ENCODE results near the gene NRXN3. TPM values are rescaled to one million over a fixed set of nuclear protein-coding genes. Genes with fewer than 3 reads are reported as not detected.

NRXN3 gene
- total RNA-seq, 2 experiments from 2014 or later = not detected

- Mint-ChIP-seq H3K9me3 (no peaks in the 10 kb centered on the region), H3K4me3 (no peak overlapping the region), H3K4me1 (no peaks in the 10 kb centered on the region), H3K27ac (no peak overlapping the region), H3K27me3 (no peaks in the 10 kb centered on the region), H3K36me3 (ENCODE audit: low read depth) (no peaks in the 10 kb centered on the region)
- CTCF ChIA-PET = no interaction called here
- POLR2A ChIA-PET = no interaction called here
- no peak for DNase-seq
These were observed 1398.4 kb downstream of the NRXN3 start for GRCh38 chr14:79568594-79568993.

GRCh38 chr14:79569072-79569471 lies 1398.9 kb downstream of the NRXN3 start:
- no peak overlapping the region for H3K4me3 Mint-ChIP-seq
- H3K27me3 Mint-ChIP-seq = no peaks in the 10 kb centered on the region
- H3K36me3 Mint-ChIP-seq (ENCODE audit: low read depth) = no peaks in the 10 kb centered on the region
- no peak for DNase-seq
- H3K27ac Mint-ChIP-seq = no peak overlapping the region
- H3K9me3 Mint-ChIP-seq = no peaks in the 10 kb centered on the region
- CTCF ChIA-PET = no interaction called here
- H3K4me1 Mint-ChIP-seq = no peaks in the 10 kb centered on the region
- POLR2A ChIA-PET = no interaction called here

DNA sequence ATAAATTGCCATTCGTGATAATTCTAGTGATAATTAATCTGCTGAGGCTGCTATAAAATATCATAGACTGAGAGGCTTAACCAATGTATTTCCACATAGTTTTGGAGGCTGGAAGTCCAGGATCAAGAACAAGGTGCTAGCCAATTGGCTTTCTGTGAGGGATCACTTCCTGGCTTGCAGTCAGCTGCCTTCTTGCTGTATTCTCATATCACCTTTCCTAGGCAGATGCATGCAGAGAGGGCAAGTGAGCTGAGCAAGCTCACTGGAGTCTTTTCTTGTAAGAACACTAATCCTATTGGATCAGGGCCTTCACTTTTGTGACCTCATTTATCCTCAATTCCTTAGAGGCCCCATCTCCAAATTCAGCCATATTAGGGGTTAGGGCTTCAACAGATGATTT lies 1400.5 kb downstream of the NRXN3 start:
- H3K36me3 Mint-ChIP-seq (ENCODE audit: low read depth) = no peaks in the 10 kb centered on the region
- no peaks in the 10 kb centered on the region for H3K9me3 Mint-ChIP-seq
- no peak overlapping the region for H3K4me3 Mint-ChIP-seq
- H3K27ac Mint-ChIP-seq = no peak overlapping the region
- ChIA-PET POLR2A (no interaction called here), CTCF (no interaction called here)
- no peaks in the 10 kb centered on the region for H3K4me1 Mint-ChIP-seq
- no peak for DNase-seq
- no peaks in the 10 kb centered on the region for H3K27me3 Mint-ChIP-seq

DNA sequence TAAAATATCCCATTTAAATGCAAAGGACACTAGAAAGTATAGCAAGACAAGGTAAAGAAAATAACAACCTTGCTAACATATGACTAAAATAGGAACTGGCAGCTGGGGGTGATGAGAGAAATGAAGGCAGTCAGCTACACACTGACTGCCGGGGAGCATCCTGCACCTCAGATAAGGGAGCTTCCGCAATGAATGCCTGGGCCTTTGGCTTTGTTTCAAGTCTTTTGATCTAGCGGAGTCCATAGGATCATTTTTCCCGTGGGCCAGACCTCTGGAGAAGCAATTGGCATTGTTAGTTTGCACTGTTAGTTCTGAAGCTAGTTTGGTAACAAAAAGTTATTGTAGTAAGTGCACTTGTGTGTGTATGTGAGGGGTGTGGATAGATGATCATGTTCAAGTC lies 1401.2 kb downstream of the NRXN3 start:
- DNase-seq = no peak
- Mint-ChIP-seq H3K4me1 (no peaks in the 10 kb centered on the region), H3K4me3 (no peak overlapping the region), H3K36me3 (ENCODE audit: low read depth) (no peaks in the 10 kb centered on the region), H3K27me3 (no peaks in the 10 kb centered on the region), H3K9me3 (no peaks in the 10 kb centered on the region), H3K27ac (no peak overlapping the region)
- POLR2A ChIA-PET = no interaction called here
- CTCF ChIA-PET = no interaction called here

- ChIA-PET CTCF (no interaction called here), POLR2A (no interaction called here)
- DNase-seq = no peak
- Mint-ChIP-seq H3K4me3 (no peak overlapping the region), H3K27me3 (no peaks in the 10 kb centered on the region), H3K4me1 (no peaks in the 10 kb centered on the region), H3K9me3 (no peaks in the 10 kb centered on the region), H3K36me3 (ENCODE audit: low read depth) (no peaks in the 10 kb centered on the region), H3K27ac (no peak overlapping the region)
These were observed 1403.3 kb downstream of the NRXN3 start for GRCh38 chr14:79573486-79573885.

DNA sequence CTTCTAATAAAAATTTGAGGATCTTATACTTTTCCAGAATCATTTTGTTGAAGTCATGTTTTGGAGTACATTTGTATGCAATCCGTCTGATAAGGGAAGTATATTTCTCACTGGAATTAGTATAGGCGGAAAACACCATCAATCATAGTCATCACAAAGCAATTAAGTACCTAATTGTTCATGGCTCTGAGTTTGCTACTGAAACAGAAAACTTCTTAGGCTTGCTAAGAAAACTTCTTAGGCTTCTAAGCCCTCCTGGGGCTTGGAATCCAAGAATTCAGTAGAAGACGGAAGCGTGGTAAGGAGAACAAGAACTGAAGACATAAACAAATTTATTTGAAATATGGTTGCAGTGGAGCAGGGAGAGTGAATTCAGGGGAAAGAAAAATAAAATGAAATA lies 1404.9 kb downstream of the NRXN3 start:
- ChIA-PET CTCF (no interaction called here), POLR2A (no interaction called here)
- DNase-seq = no peak
- Mint-ChIP-seq H3K36me3 (ENCODE audit: low read depth) (no peaks in the 10 kb centered on the region), H3K27ac (no peak overlapping the region), H3K4me1 (no peaks in the 10 kb centered on the region), H3K27me3 (no peaks in the 10 kb centered on the region), H3K4me3 (no peak overlapping the region), H3K9me3 (no peaks in the 10 kb centered on the region)

DNA sequence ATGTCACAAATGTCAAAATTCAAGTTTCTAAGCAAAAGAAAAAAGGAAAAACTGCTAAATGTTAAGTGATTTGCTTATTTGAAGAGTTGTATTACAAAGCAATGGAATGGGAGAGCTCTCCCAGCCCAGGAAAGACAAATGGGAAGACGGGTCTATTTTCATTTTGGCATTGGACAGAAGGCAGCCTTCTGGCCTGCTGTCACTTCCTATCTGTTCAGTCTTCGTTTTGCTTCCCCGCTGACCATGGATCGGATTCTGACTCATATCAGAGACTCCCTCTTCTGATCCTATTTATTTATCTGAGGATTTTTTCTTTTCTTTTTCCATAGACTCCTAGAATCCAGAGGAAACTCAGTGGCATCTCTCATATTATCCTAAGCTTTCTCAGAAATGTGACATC lies 1406.3 kb downstream of the NRXN3 start:
- Mint-ChIP-seq H3K4me3 (no peak overlapping the region), H3K4me1 (no peaks in the 10 kb centered on the region), H3K36me3 (ENCODE audit: low read depth) (no peaks in the 10 kb centered on the region), H3K27me3 (no peaks in the 10 kb centered on the region), H3K9me3 (no peaks in the 10 kb centered on the region), H3K27ac (no peak overlapping the region)
- ChIA-PET POLR2A (no interaction called here), CTCF (no interaction called here)
- DNase-seq = no peak

- Mint-ChIP-seq H3K9me3 (no peaks in the 10 kb centered on the region), H3K4me1 (no peaks in the 10 kb centered on the region), H3K4me3 (no peak overlapping the region), H3K36me3 (ENCODE audit: low read depth) (no peaks in the 10 kb centered on the region), H3K27ac (no peak overlapping the region), H3K27me3 (no peaks in the 10 kb centered on the region)
- ChIA-PET CTCF (no interaction called here), POLR2A (interaction anchor here (0.6 kb wide), 1 partner anchor 11 kb away, joined by 3 read pairs; no protein-coding TSS in a partner anchor)
- no peak for DNase-seq
These were observed 1408.3 kb downstream of the NRXN3 start for GRCh38 chr14:79578470-79578869.

- Mint-ChIP-seq H3K36me3 (ENCODE audit: low read depth) (no peaks in the 10 kb centered on the region), H3K4me3 (no peak overlapping the region), H3K27ac (no peak overlapping the region), H3K4me1 (no peaks in the 10 kb centered on the region), H3K27me3 (no peaks in the 10 kb centered on the region), H3K9me3 (no peaks in the 10 kb centered on the region)
- ChIA-PET POLR2A (no interaction called here), CTCF (no interaction called here)
- DNase-seq = no peak
These were observed 1410.2 kb downstream of the NRXN3 start for GRCh38 chr14:79580414-79580813.

- H3K9me3 Mint-ChIP-seq = no peaks in the 10 kb centered on the region
- CTCF ChIA-PET = no interaction called here
- H3K4me3 Mint-ChIP-seq = no peak overlapping the region
- H3K27ac Mint-ChIP-seq = no peak overlapping the region
- POLR2A ChIA-PET = no interaction called here
- no peaks in the 10 kb centered on the region for H3K27me3 Mint-ChIP-seq
- H3K4me1 Mint-ChIP-seq = no peaks in the 10 kb centered on the region
- DNase-seq = no peak
- no peaks in the 10 kb centered on the region for H3K36me3 Mint-ChIP-seq (ENCODE audit: low read depth)
These were observed 1410.7 kb downstream of the NRXN3 start for GRCh38 chr14:79580906-79581305.

- Mint-ChIP-seq H3K9me3 (no peaks in the 10 kb centered on the region), H3K27ac (no peak overlapping the region), H3K27me3 (no peaks in the 10 kb centered on the region), H3K4me1 (no peaks in the 10 kb centered on the region), H3K4me3 (no peak overlapping the region), H3K36me3 (ENCODE audit: low read depth) (no peaks in the 10 kb centered on the region)
- no peak for DNase-seq
- CTCF ChIA-PET = no interaction called here
- POLR2A ChIA-PET = no interaction called here
These were observed 1411.9 kb downstream of the NRXN3 start for GRCh38 chr14:79581912-79582576.

GRCh38 chr14:79583738-79584408 lies 1413.7 kb downstream of the NRXN3 start:
- no peaks in the 10 kb centered on the region for H3K27me3 Mint-ChIP-seq
- POLR2A ChIA-PET = no interaction called here
- H3K9me3 Mint-ChIP-seq = no peaks in the 10 kb centered on the region
- DNase-seq = no peak
- H3K36me3 Mint-ChIP-seq (ENCODE audit: low read depth) = no peaks in the 10 kb centered on the region
- H3K4me3 Mint-ChIP-seq = no peak overlapping the region
- CTCF ChIA-PET = no interaction called here
- no peaks in the 10 kb centered on the region for H3K4me1 Mint-ChIP-seq
- no peak overlapping the region for H3K27ac Mint-ChIP-seq

DNA sequence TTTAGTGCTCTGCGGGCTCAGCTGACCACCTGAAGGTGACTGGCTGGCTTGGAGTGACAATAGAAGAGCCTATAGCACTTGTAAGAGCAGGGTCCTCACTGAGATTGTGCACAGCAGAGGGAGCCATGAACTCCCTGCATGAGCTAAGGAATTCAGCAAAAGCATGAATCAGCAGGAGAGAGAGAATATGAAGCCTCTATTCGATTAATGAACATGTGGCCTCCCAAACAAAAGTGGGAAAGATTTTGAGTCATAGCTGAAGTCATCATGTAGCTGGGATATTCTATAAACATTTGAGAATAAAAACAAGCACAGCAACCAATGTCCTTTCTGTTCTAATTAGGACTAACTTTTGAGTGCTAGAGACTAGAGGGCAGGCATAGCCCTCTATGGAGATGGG lies 1414.5 kb downstream of the NRXN3 start:
- ChIA-PET POLR2A (no interaction called here), CTCF (no interaction called here)
- H3K4me1 Mint-ChIP-seq = no peaks in the 10 kb centered on the region
- no peaks in the 10 kb centered on the region for H3K27me3 Mint-ChIP-seq
- no peaks in the 10 kb centered on the region for H3K9me3 Mint-ChIP-seq
- DNase-seq = no peak
- H3K36me3 Mint-ChIP-seq (ENCODE audit: low read depth) = no peaks in the 10 kb centered on the region
- no peak overlapping the region for H3K27ac Mint-ChIP-seq
- no peak overlapping the region for H3K4me3 Mint-ChIP-seq

DNA sequence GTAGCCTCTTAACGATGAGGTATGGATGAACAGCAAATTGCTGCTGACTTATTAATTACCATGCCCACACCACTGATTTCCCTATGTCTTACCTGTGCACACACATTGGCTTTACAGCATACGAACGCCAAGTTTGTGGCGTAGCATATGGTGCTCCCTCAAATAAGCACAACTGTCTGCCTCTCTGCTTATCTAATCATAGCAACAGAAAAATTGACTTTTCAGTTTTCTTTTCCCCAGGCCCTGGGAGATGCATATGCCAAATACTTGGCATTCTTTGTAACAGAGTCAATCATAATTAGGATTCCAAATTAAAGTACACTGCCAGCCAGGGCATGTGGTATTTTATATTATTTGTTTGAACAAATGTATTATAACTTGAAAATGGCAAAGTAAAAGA lies 1415.7 kb downstream of the NRXN3 start:
- Mint-ChIP-seq H3K27ac (no peak overlapping the region), H3K27me3 (no peaks in the 10 kb centered on the region), H3K36me3 (ENCODE audit: low read depth) (no peaks in the 10 kb centered on the region), H3K9me3 (no peaks in the 10 kb centered on the region), H3K4me3 (no peak overlapping the region), H3K4me1 (no peaks in the 10 kb centered on the region)
- ChIA-PET CTCF (no interaction called here), POLR2A (no interaction called here)
- no peak for DNase-seq
